Stomach (tissue), 9 donors: ENCODE measurements around the gene UBE3A. TPM values are rescaled to one million over a fixed set of nuclear protein-coding genes. Genes with fewer than 3 reads are reported as not detected.

Experiments
- DNase-seq, 2 donors: peaks; one replicate each; pipeline versions ENCODE4 v3.0.0 to v3.0.0-alpha.2; 2013 to 2019
- H3K27ac ChIP-seq, 5 donors: fragments of 200-600 bp in 4 of 5; sonication (generic) in 4 of 5; one replicate each; pipeline ENCODE4 v1.5.1; 2013 to 2019; ENCODE audit warnings: mild to moderate bottlenecking in 1 of 5, moderate library complexity in 1 of 5
- H3K27me3 ChIP-seq, 3 donors: fragments of 200-600 bp; sonication (generic); one replicate each; pipeline ENCODE4 v1.5.1; 2017 to 2019; ENCODE audit warnings: mixed run types in 1 of 3
- H3K36me3 ChIP-seq, 4 donors: fragments of 200-600 bp; sonication (generic); 1 replicate in 3 of 4; 2 replicates in 1 of 4; pipeline ENCODE4 v1.5.1; 2016 to 2019
- H3K4me1 ChIP-seq, 4 donors: fragments of 200-600 bp; sonication (generic); one replicate each; pipeline ENCODE4 v1.5.1; 2016 to 2019
- H3K4me3 ChIP-seq, 4 donors: fragments of 200-600 bp; sonication (generic) in 3 of 4; one replicate each; pipeline ENCODE4 v1.5.1; 2016 to 2019; ENCODE audit warnings: mild to moderate bottlenecking in 1 of 4
- H3K9me3 ChIP-seq, 4 donors: fragments of 200-600 bp; sonication (generic); one replicate each; pipeline ENCODE4 v1.5.1; 2016 to 2019
- CTCF ChIP-seq, 7 experiments: fragments of 450-650 bp in 4 of 7; fragments of 200-600 bp in 3 of 7; sonication (generic) in 3 of 7; IDR thresholded peaks; one replicate each; pipeline ENCODE4 v1.5.1; 2016 to 2019; ENCODE audit warnings: antibody characterized with exemption in 7 of 7, control low read depth in 2 of 7, mild to moderate bottlenecking in 1 of 7
- EP300 ChIP-seq: sonication (generic); formaldehyde crosslinking; IDR thresholded peaks from one replicate; pipeline ENCODE4 v1.6.1; 2017; ENCODE audit warnings: antibody characterized with exemption
- POLR2A ChIP-seq, 4 donors: fragments of 450-650 bp; IDR thresholded peaks; one replicate each; pipeline ENCODE4 v1.6.1; 2016; ENCODE audit warnings: antibody characterized with exemption in 4 of 4, control low read depth in 2 of 4, mild to moderate bottlenecking in 1 of 4, moderate library complexity in 1 of 4
- POLR2AphosphoS5 ChIP-seq, 3 donors: sonication (generic); formaldehyde crosslinking; IDR thresholded peaks; one replicate each; pipeline ENCODE4 v1.6.1; 2016; ENCODE audit warnings: antibody characterized with exemption in 3 of 3
- WGBS, 5 donors: extraction: QIAGEN DNeasy Blood & Tissue Kit in 3 of 5; methylation state at CpG; one replicate each; pipeline versions ENCODE4 v1.1.5 to v1.1.7; 2013 to 2018; 5-methylcytosine and 5-hydroxymethylcytosine counted together
- intact Hi-C: fragments of 100-400 bp; cut with DNase I; formaldehyde crosslinking; loops from one replicate; pipeline ENCODE4 v1.15.1; 2023; ENCODE audit warnings: low total_unique reads
- polyA plus RNA-seq, 3 donors: library from polyadenylated mRNA; stranded (reverse); fragments of 200-250 nt; gene quantifications; one replicate each; pipeline ENCODE4 v1.2.3, GENCODE V29; 2013
- total RNA-seq, 5 donors: library from RNA; depleted of rRNA; stranded (reverse); fragments of >200 nt; gene quantifications; one replicate each; pipeline versions ENCODE4 v1.1.0 to v1.2.3, GENCODE V29; 2014 to 2016
- donor health status: healthy with polysubstance abuse.
- donor health status: Bipolar disorder and iron deficiency.
- donor health status: healthy.

Gene UBE3A
- total and polyA plus RNA-seq, 8 donors: 11.0 to 209 (median 59.2) TPM

GRCh38 chr15:25406846-25407245 lies 32.0 kb downstream of the UBE3A start:
- Histone ChIP-seq H3K27me3 (no peaks in the 10 kb centered on the region), H3K36me3 (peaks cover 6 to 34% (median 33%) of the 10 kb centered on the region in 4 donors), H3K9me3 (peaks cover 0 to 8% (median 7%) of the 10 kb centered on the region in 4 donors), H3K4me1 (peaks cover 8 to 59% (median 33%) of the 10 kb centered on the region in 4 donors), H3K4me3 (no peak overlapping the region), H3K27ac (no peak overlapping the region)
- intact Hi-C loops: no loop called here
- no peak for DNase-seq
- no peak for TF ChIP-seq POLR2AphosphoS5 (IDR thresholded peaks at IDR 0.05)
- TF ChIP-seq CTCF (IDR thresholded peaks at IDR 0.05): no peak
- TF ChIP-seq POLR2A (IDR thresholded peaks at IDR 0.05): no peak
- no peak for TF ChIP-seq EP300
- 42 to 73% (median 63%) methylated on average over 1 of the region's 1 CpG for WGBS, 5 donors

GRCh38 chr15:25406261-25406660 lies 32.6 kb downstream of the UBE3A start:
- peaks cover 0 to 14% (median 12%) of the 10 kb centered on the region in 4 donors for H3K9me3 ChIP-seq
- H3K4me3 ChIP-seq: no peak overlapping the region
- TF ChIP-seq CTCF (IDR thresholded peaks at IDR 0.05) (no peak), POLR2AphosphoS5 (IDR thresholded peaks at IDR 0.05) (no peak), EP300 (no peak), POLR2A (IDR thresholded peaks at IDR 0.05) (no peak)
- no peak overlapping the region for H3K27ac ChIP-seq
- H3K36me3 ChIP-seq: peaks cover 6 to 40% (median 37%) of the 10 kb centered on the region in 4 donors
- H3K4me1 ChIP-seq: peaks cover 8 to 59% (median 30%) of the 10 kb centered on the region in 4 donors
- WGBS, 5 donors: 60 to 79% (median 74%) methylated on average over 1 of the region's 1 CpG
- intact Hi-C loops: no loop called here
- DNase-seq: no peak
- no peaks in the 10 kb centered on the region for H3K27me3 ChIP-seq

- peaks cover 3 to 36% (median 17%) of the 10 kb centered on the region in 4 donors for H3K4me1 ChIP-seq
- no peaks in the 10 kb centered on the region for H3K27me3 ChIP-seq
- 92 to 97% (median 97%) methylated on average over 2 of the region's 2 CpGs for WGBS, 5 donors
- no peak overlapping the region for H3K27ac ChIP-seq
- peaks cover 6 to 40% (median 38%) of the 10 kb centered on the region in 4 donors for H3K36me3 ChIP-seq
- intact Hi-C loops: no loop called here
- H3K4me3 ChIP-seq: no peak overlapping the region
- TF ChIP-seq EP300 (no peak), POLR2AphosphoS5 (IDR thresholded peaks at IDR 0.05) (no peak), CTCF (IDR thresholded peaks at IDR 0.05) (no peak), POLR2A (IDR thresholded peaks at IDR 0.05) (no peak)
- DNase-seq: no peak
- H3K9me3 ChIP-seq: peaks cover 0 to 18% (median 16%) of the 10 kb centered on the region in 4 donors
These were observed 35.1 kb downstream of the UBE3A start for GRCh38 chr15:25403771-25404170.

DNA sequence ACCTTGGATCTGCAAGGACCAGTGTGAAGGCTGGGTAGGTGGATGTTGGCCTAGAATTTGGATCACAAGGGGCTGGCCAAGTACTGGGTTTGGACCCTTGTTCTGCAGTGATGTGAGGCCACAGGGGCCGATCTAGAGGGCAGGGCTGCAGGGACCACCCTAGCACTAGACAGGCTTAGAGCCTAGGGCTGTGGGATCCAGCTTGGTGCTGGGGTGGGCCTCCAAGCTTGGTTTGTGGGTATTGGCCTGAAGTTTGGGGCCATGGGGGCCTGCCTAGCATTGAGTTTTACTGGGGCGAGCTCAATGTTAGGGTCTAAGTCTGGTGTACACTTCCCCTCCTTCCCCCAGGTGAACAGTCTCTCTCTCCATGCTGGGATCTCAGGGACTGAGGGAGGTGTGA lies 36.5 kb downstream of the UBE3A start:
- peaks cover 6 to 40% (median 36%) of the 10 kb centered on the region in 4 donors for H3K36me3 ChIP-seq
- peaks cover 0 to 18% (median 16%) of the 10 kb centered on the region in 4 donors for H3K9me3 ChIP-seq
- intact Hi-C loops: no loop called here
- DNase-seq: no peak
- TF ChIP-seq CTCF (IDR thresholded peaks at IDR 0.05): no peak
- TF ChIP-seq EP300: no peak
- no peak for TF ChIP-seq POLR2A (IDR thresholded peaks at IDR 0.05)
- TF ChIP-seq POLR2AphosphoS5 (IDR thresholded peaks at IDR 0.05): no peak
- no peaks in the 10 kb centered on the region for H3K27me3 ChIP-seq
- 97 to 100% (median 100%) methylated on average over 2 of the region's 2 CpGs for WGBS, 5 donors
- peaks cover 0 to 25% (median 9%) of the 10 kb centered on the region in 4 donors for H3K4me1 ChIP-seq
- no peak overlapping the region for H3K27ac ChIP-seq
- H3K4me3 ChIP-seq: no peak overlapping the region
